Neural progenitor cell (in vitro differentiated cells): Measurements from ENCODE around the gene LRFN2. TPM values are rescaled to one million over a fixed set of nuclear protein-coding genes. Genes with fewer than 3 reads are reported as not detected.

Experiments
- DNase-seq: peaks from one replicate; pipeline ENCODE4 v3.0.0-alpha.2; 2016; ENCODE audit warnings: low spot score
- H2AFZ ChIP-seq: fragments of 200-600 bp; sonication (generic); replicated peaks from 2 replicates; pipeline ENCODE4 v1.6.1; 2016; ENCODE audit warnings: antibody characterized with exemption
- H3F3A ChIP-seq: fragments of 200-600 bp; sonication (generic); 2 replicates; pipeline ENCODE4 v1.6.1; 2016; ENCODE audit warnings: antibody characterized with exemption, low read depth
- H3K27ac ChIP-seq: fragments of 200-600 bp; sonication (generic); 2 replicates; pipeline ENCODE4 v1.5.1; 2016; ENCODE audit warnings: mild to moderate bottlenecking
- H3K27me3 ChIP-seq: fragments of 200-600 bp; sonication (generic); 2 replicates; pipeline ENCODE4 v1.6.1; 2016; ENCODE audit warnings: mild to moderate bottlenecking, moderate library complexity
- H3K36me3 ChIP-seq: fragments of 200-600 bp; sonication (generic); 2 replicates; pipeline ENCODE4 v1.5.1; 2016
- H3K4me1 ChIP-seq: fragments of 200-600 bp; sonication (generic); 2 replicates; pipeline ENCODE4 v1.6.1; 2016; ENCODE audit warnings: mixed run types
- H3K4me2 ChIP-seq: fragments of 200-600 bp; sonication (generic); 2 replicates; pipeline ENCODE4 v1.6.1; 2016
- H3K4me3 ChIP-seq: fragments of 200-600 bp; sonication (generic); 2 replicates; pipeline ENCODE4 v1.5.1; 2016
- H3K79me2 ChIP-seq: fragments of 200-600 bp; sonication (generic); 2 replicates; pipeline ENCODE4 v1.6.1; 2016; ENCODE audit warnings: low read depth
- H3K9ac ChIP-seq: fragments of 200-600 bp; sonication (generic); 2 replicates; pipeline ENCODE4 v1.6.1; 2016
- H3K9me3 ChIP-seq: fragments of 200-600 bp; sonication (generic); 2 replicates; pipeline ENCODE4 v1.5.1; 2016; ENCODE audit warnings: low read depth
- H4K20me1 ChIP-seq: fragments of 200-600 bp; sonication (generic); 2 replicates; pipeline ENCODE4 v1.6.1; 2016; ENCODE audit warnings: low read depth
- H3K27ac Mint-ChIP-seq: 3 replicates; pipeline ENCODE4 v1.8.0; 2021; ENCODE audit warnings: mixed read lengths
- H3K27me3 Mint-ChIP-seq: 2 replicates; pipeline ENCODE4 v1.8.0; 2022; ENCODE audit warnings: low read depth, mild to moderate bottlenecking, inconsistent platforms, moderate library complexity, mixed read lengths; ENCODE audit not compliant: insufficient read depth
- H3K36me3 Mint-ChIP-seq: 3 replicates; pipeline ENCODE4 v1.8.0; 2021; ENCODE audit warnings: mixed read lengths
- H3K4me1 Mint-ChIP-seq: 3 replicates; pipeline ENCODE4 v1.8.0; 2021; ENCODE audit warnings: mixed read lengths
- H3K4me3 Mint-ChIP-seq: 3 replicates; pipeline ENCODE4 v1.8.0; 2021; ENCODE audit warnings: mild to moderate bottlenecking, moderate library complexity, mixed read lengths
- H3K9me3 Mint-ChIP-seq: 3 replicates; pipeline ENCODE4 v1.8.0; 2020; ENCODE audit warnings: mixed read lengths
- EZH2 ChIP-seq: fragments of 200-600 bp; sonication (generic); IDR thresholded peaks from 2 replicates; pipeline ENCODE4 v1.6.1; 2017; ENCODE audit warnings: antibody characterized with exemption, mild to moderate bottlenecking, moderate library complexity
- EZH2phosphoT487 ChIP-seq: fragments of 200-600 bp; sonication (generic); IDR thresholded peaks from 2 replicates; pipeline ENCODE4 v1.6.1; 2017; ENCODE audit warnings: antibody characterized with exemption
- total RNA-seq: library from RNA; depleted of rRNA; stranded (reverse); fragments of >200 nt; gene quantifications from 2 replicates; pipeline ENCODE4 v1.2.3, GENCODE V29; 2015; ENCODE audit warnings: low replicate concordance
- TF ChIP-seq, protein P1 (sequence below): fragments of 200-600 bp; sonication (generic); IDR thresholded peaks from 2 replicates; pipeline ENCODE4 v1.5.1; 2017; ENCODE audit warnings: antibody characterized with exemption, mild to moderate bottlenecking

The LRFN2 gene
- total RNA-seq, 1 donor from 2014 or later = not detected

- Histone ChIP-seq H3K27me3 (no peaks in the 10 kb centered on the region), H3K4me3 (no peak overlapping the region), H3K27ac (no peak overlapping the region), H3K4me1 (no peaks in the 10 kb centered on the region), H3K79me2 (no peaks in the 10 kb centered on the region), H3F3A (no peaks in the 10 kb centered on the region), H3K9me3 (no peaks in the 10 kb centered on the region), H2AFZ (no peak overlapping the region), H4K20me1 (no peaks in the 10 kb centered on the region), H3K4me2 (no peak overlapping the region), H3K9ac (no peak overlapping the region), H3K36me3 (no peaks in the 10 kb centered on the region)
- TF ChIP-seq, protein P1, sequence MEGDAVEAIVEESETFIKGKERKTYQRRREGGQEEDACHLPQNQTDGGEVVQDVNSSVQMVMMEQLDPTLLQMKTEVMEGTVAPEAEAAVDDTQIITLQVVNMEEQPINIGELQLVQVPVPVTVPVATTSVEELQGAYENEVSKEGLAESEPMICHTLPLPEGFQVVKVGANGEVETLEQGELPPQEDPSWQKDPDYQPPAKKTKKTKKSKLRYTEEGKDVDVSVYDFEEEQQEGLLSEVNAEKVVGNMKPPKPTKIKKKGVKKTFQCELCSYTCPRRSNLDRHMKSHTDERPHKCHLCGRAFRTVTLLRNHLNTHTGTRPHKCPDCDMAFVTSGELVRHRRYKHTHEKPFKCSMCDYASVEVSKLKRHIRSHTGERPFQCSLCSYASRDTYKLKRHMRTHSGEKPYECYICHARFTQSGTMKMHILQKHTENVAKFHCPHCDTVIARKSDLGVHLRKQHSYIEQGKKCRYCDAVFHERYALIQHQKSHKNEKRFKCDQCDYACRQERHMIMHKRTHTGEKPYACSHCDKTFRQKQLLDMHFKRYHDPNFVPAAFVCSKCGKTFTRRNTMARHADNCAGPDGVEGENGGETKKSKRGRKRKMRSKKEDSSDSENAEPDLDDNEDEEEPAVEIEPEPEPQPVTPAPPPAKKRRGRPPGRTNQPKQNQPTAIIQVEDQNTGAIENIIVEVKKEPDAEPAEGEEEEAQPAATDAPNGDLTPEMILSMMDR = no peak
- TF ChIP-seq EZH2 (no peak), EZH2phosphoT487 (no peak)
- no peak for DNase-seq
- Mint-ChIP-seq H3K4me3 (no peak overlapping the region), H3K27ac (no peak overlapping the region), H3K9me3 (no peaks in the 10 kb centered on the region), H3K36me3 (no peaks in the 10 kb centered on the region), H3K27me3 (peaks cover 4% of the 10 kb centered on the region), H3K4me1 (no peaks in the 10 kb centered on the region)
Observed at GRCh38 chr6:40383348-40384115, 203.6 kb downstream of the LRFN2 start.

- Histone ChIP-seq H3K4me2 (no peak overlapping the region), H3K79me2 (no peaks in the 10 kb centered on the region), H2AFZ (no peak overlapping the region), H3K36me3 (no peaks in the 10 kb centered on the region), H3K27me3 (no peaks in the 10 kb centered on the region), H3K4me1 (no peaks in the 10 kb centered on the region), H3K9me3 (no peaks in the 10 kb centered on the region), H3K4me3 (no peak overlapping the region), H3F3A (no peaks in the 10 kb centered on the region), H3K27ac (no peak overlapping the region), H4K20me1 (no peaks in the 10 kb centered on the region), H3K9ac (no peak overlapping the region)
- Mint-ChIP-seq H3K27me3 (peaks cover 6% of the 10 kb centered on the region), H3K4me3 (no peak overlapping the region), H3K27ac (no peak overlapping the region), H3K9me3 (no peaks in the 10 kb centered on the region), H3K36me3 (no peaks in the 10 kb centered on the region), H3K4me1 (no peaks in the 10 kb centered on the region)
- DNase-seq = no peak
- TF ChIP-seq, protein P1 = no peak
Observed at GRCh38 chr6:40380271-40380670, 206.9 kb downstream of the LRFN2 start.

GRCh38 chr6:40379811-40380210, 207.4 kb downstream of the LRFN2 start:
- H3K4me1 Mint-ChIP-seq = no peaks in the 10 kb centered on the region
- TF ChIP-seq, protein P1 = no peak
- TF ChIP-seq EZH2phosphoT487 (no peak), EZH2 (no peak)
- H3K4me3 ChIP-seq = no peak overlapping the region
- no peaks in the 10 kb centered on the region for H3K36me3 Mint-ChIP-seq
- no peaks in the 10 kb centered on the region for H3K4me1 ChIP-seq
- H3K4me2 ChIP-seq = no peak overlapping the region
- no peaks in the 10 kb centered on the region for H3K79me2 ChIP-seq
- H3K36me3 ChIP-seq = no peaks in the 10 kb centered on the region
- H3K27me3 ChIP-seq = no peaks in the 10 kb centered on the region
- H2AFZ ChIP-seq = no peak overlapping the region
- no peak overlapping the region for H3K27ac Mint-ChIP-seq
- H3K27ac ChIP-seq = no peak overlapping the region
- no peak overlapping the region for H3K9ac ChIP-seq
- no peak for DNase-seq
- H4K20me1 ChIP-seq = no peaks in the 10 kb centered on the region
- peaks cover 6% of the 10 kb centered on the region for H3K27me3 Mint-ChIP-seq
- no peak overlapping the region for H3K4me3 Mint-ChIP-seq
- H3K9me3 ChIP-seq = no peaks in the 10 kb centered on the region
- H3K9me3 Mint-ChIP-seq = no peaks in the 10 kb centered on the region
- no peaks in the 10 kb centered on the region for H3F3A ChIP-seq
